Measurements from ENCODE around the gene OSBPL5. TPM values are rescaled to one million over a fixed set of nuclear protein-coding genes. Genes with fewer than 3 reads are reported as not detected.

The OSBPL5 gene
- total RNA-seq, 2 experiments from 2014 or later = 0.63 to 2.7 TPM

DNA sequence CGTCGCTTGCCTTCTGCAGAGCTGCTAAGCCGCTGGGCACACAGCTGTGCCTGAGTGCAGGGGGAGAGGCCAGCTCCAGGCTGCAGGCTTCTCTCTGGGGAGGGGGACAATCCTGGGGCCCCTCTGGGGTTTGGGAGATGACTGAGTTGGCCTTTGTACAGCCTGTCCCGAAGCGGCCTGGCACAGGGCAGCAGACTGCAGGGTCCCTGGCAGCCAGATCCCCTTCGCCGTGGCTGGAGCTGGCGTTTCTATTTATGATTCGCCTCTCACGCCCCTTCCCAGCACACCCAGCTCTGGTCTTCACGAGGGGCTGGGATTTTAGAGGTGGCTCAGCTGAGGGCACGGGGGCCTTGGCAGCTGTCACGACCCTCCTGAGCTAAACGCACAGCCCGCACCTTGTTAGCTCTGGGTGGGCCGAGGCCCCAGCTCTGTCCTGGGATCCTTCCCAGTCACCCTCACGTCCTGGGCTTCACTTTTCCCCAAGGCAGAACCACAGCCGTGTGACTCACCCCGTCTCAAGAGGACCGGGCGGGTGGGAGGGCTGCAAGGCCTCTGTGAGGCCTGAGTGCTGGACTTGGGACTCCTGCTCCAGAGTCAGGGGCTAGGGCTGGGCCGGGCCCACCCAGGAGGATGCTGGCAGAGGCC lies 18.4 kb downstream of the OSBPL5 start:
- ChIA-PET POLR2A (interaction anchor here (0.6 kb wide), 2 partner anchors 124 to 134 kb away, joined by 3 to 4 read pairs; no protein-coding TSS in a partner anchor), CTCF (ENCODE audit: unreplicated experiment) (no interaction called here)
- Histone ChIP-seq H3K4me2 (ENCODE audit: low read length) (no peak overlapping the region), H3K79me2 (ENCODE audit: insufficient read depth, low read depth, low read length) (no peaks in the 10 kb centered on the region), H3K9me2 (ENCODE audit: insufficient read depth, low read length) (no peaks in the 10 kb centered on the region), H2AFZ (ENCODE audit: low read length) (no peak overlapping the region), H3K36me3 (ENCODE audit: insufficient read depth, low read length) (no peaks in the 10 kb centered on the region), H4K20me1 (ENCODE audit: insufficient read depth, low read length) (no peaks in the 10 kb centered on the region), H3K4me1 (ENCODE audit: insufficient read depth, low read length, poor library complexity, severe bottlenecking) (no peaks in the 10 kb centered on the region), H3K4me3 (ENCODE audit: low read depth, low read length, poor library complexity, severe bottlenecking) (no peak overlapping the region), H3K27ac (ENCODE audit: low read depth, low read length, poor library complexity, severe bottlenecking) (no peak overlapping the region), H3K9me3 (ENCODE audit: low read length) (no peaks in the 10 kb centered on the region)
- BruUV-seq (replicated peaks) = no TSS peak
- intact Hi-C loops (cut with micrococcal nuclease; ENCODE audit: unreplicated experiment) = no loop called here
- TF ChIP-seq EZH2phosphoT487 (IDR thresholded peaks at IDR 0.05; ENCODE audit: borderline replicate concordance, low read depth, low read length) = no peak
- no peak for TF ChIP-seq CTCF (conservative IDR thresholded peaks at IDR 0.05; ENCODE audit: low read length)
- DNase-seq (ENCODE audit: low spot score) = no peak

- no peaks in the 10 kb centered on the region for H3K9me2 ChIP-seq (ENCODE audit: insufficient read depth, low read length)
- H3K27ac ChIP-seq (ENCODE audit: low read depth, low read length, poor library complexity, severe bottlenecking) = no peak overlapping the region
- no peaks in the 10 kb centered on the region for H3K4me1 ChIP-seq (ENCODE audit: insufficient read depth, low read length, poor library complexity, severe bottlenecking)
- H3K9me3 ChIP-seq (ENCODE audit: low read length) = no peaks in the 10 kb centered on the region
- BruUV-seq (replicated peaks) = no TSS peak
- POLR2A ChIA-PET = no interaction called here
- H3K36me3 ChIP-seq (ENCODE audit: insufficient read depth, low read length) = no peaks in the 10 kb centered on the region
- H3K79me2 ChIP-seq (ENCODE audit: insufficient read depth, low read depth, low read length) = no peaks in the 10 kb centered on the region
- H2AFZ ChIP-seq (ENCODE audit: low read length) = no peak overlapping the region
- TF ChIP-seq CTCF (conservative IDR thresholded peaks at IDR 0.05; ENCODE audit: low read length) = no peak
- TF ChIP-seq EZH2phosphoT487 (IDR thresholded peaks at IDR 0.05; ENCODE audit: borderline replicate concordance, low read depth, low read length) = no peak
- DNase-seq (ENCODE audit: low spot score) = no peak
- no peak overlapping the region for H3K4me3 ChIP-seq (ENCODE audit: low read depth, low read length, poor library complexity, severe bottlenecking)
- H4K20me1 ChIP-seq (ENCODE audit: insufficient read depth, low read length) = no peaks in the 10 kb centered on the region
- CTCF ChIA-PET (ENCODE audit: unreplicated experiment) = interaction anchor here (0.6 kb wide), 1 partner anchor 97 kb away, joined by 3 read pairs; no protein-coding TSS in a partner anchor
- no peak overlapping the region for H3K4me2 ChIP-seq (ENCODE audit: low read length)
- intact Hi-C loops (cut with micrococcal nuclease; ENCODE audit: unreplicated experiment) = no loop called here
Measured at GRCh38 chr11:3145206-3145520, 19.9 kb downstream of the OSBPL5 start.

Measured in OCI-LY7 (cell line).